Myocyte (in vitro differentiated cells): ENCODE results near the gene TRNAU1AP. TPM values are rescaled to one million over a fixed set of nuclear protein-coding genes. Genes with fewer than 3 reads are reported as not detected.
"Not testable (repeated sequence)": the region's sequence is repeated elsewhere in the genome, so short reads cannot be mapped to it uniquely, and the experiment has no call there.

Source experiments
- DNase-seq: peaks from one replicate; pipeline ENCODE4 v3.0.0-alpha.2; 2012; ENCODE audit warnings: low read depth
- total RNA-seq: library from RNA; depleted of rRNA; stranded (reverse); fragments of >200 nt; gene quantifications from 2 replicates; pipeline ENCODE4 v1.2.3, GENCODE V29; 2014

Gene TRNAU1AP
- total RNA-seq, 1 donor from 2014 or later, result 23.0 TPM

- no peak for DNase-seq
Measured at GRCh38 chr1:28521502-28522164, 31.3 kb upstream of the TRNAU1AP start.

GRCh38 chr1:28522537-28522936 is 30.3 kb upstream of the TRNAU1AP start:
- DNase-seq, result not testable (repeated sequence)

GRCh38 chr1:28525002-28525642 is 27.8 kb upstream of the TRNAU1AP start:
- DNase-seq, result not testable (repeated sequence)

GRCh38 chr1:28526886-28527285 is 26.0 kb upstream of the TRNAU1AP start:
- DNase-seq, result peak; percentile 81

- DNase-seq, result no peak
Measured at GRCh38 chr1:28530456-28530855, 22.4 kb upstream of the TRNAU1AP start.

GRCh38 chr1:28534671-28535070 is 18.2 kb upstream of the TRNAU1AP start:
- DNase-seq, result no peak

- DNase-seq, result peak; percentile 39
Measured at GRCh38 chr1:28535180-28535579, 17.7 kb upstream of the TRNAU1AP start.

GRCh38 chr1:28537457-28538199 is 15.3 kb upstream of the TRNAU1AP start:
- DNase-seq, result peak; percentile 87

GRCh38 chr1:28538286-28538685 is 14.6 kb upstream of the TRNAU1AP start:
- peak; percentile 85 for DNase-seq

- no peak for DNase-seq
Measured at GRCh38 chr1:28540651-28541050, 12.2 kb upstream of the TRNAU1AP start.

- DNase-seq, result not testable (repeated sequence)
Measured at GRCh38 chr1:28541414-28542015, 11.4 kb upstream of the TRNAU1AP start.

- DNase-seq, result no peak
Measured at GRCh38 chr1:28545246-28545628, 7.6 kb upstream of the TRNAU1AP start.

GRCh38 chr1:28548318-28548717 is 4.6 kb upstream of the TRNAU1AP start:
- no peak for DNase-seq

GRCh38 chr1:28551381-28551780 is 1.5 kb upstream of the TRNAU1AP start:
- DNase-seq, result no peak

- no peak for DNase-seq
Measured at GRCh38 chr1:28560886-28561285, 8.0 kb downstream of the TRNAU1AP start.

GRCh38 chr1:28564310-28564709 is 11.4 kb downstream of the TRNAU1AP start:
- no peak for DNase-seq

- DNase-seq, result no peak
Measured at GRCh38 chr1:28565040-28565439, 12.2 kb downstream of the TRNAU1AP start.

- no peak for DNase-seq
Measured at GRCh38 chr1:28565726-28566125, 12.8 kb downstream of the TRNAU1AP start.

- no peak for DNase-seq
Measured at GRCh38 chr1:28566931-28567330, 14.0 kb downstream of the TRNAU1AP start.

GRCh38 chr1:28571911-28572310 is 19.0 kb downstream of the TRNAU1AP start:
- no peak for DNase-seq

- not testable (repeated sequence) for DNase-seq
Measured at GRCh38 chr1:28572891-28573290, 20.0 kb downstream of the TRNAU1AP start.

GRCh38 chr1:28573564-28573963 is 20.7 kb downstream of the TRNAU1AP start:
- no peak for DNase-seq
